NT2/D1 (cell line): ENCODE data around the gene WDFY4.

Experiments
- DNase-seq: peaks from one replicate; pipeline ENCODE4 v3.0.0-alpha.2; 2011; ENCODE audit warnings: low read depth, low spot score
- H3K27me3 ChIP-seq: 2 replicates; pipeline ENCODE4 v1.6.0; 2011; ENCODE audit warnings: mild to moderate bottlenecking; ENCODE audit not compliant: insufficient read length, insufficient read depth
- H3K36me3 ChIP-seq: 2 replicates; pipeline ENCODE4 v1.6.1; 2011; ENCODE audit warnings: mild to moderate bottlenecking, low read length, mixed read lengths; ENCODE audit not compliant: insufficient read depth, insufficient read length
- H3K4me1 ChIP-seq: 2 replicates; pipeline ENCODE4 v1.5.1; 2011; ENCODE audit not compliant: insufficient read depth, insufficient read length
- H3K4me3 ChIP-seq: 2 replicates; pipeline ENCODE4 v1.5.1; 2011; ENCODE audit warnings: low read depth; ENCODE audit not compliant: insufficient read length
- H3K9ac ChIP-seq: 2 replicates; pipeline ENCODE4 v1.6.0; 2011; ENCODE audit warnings: low read depth; ENCODE audit not compliant: insufficient read length
- H3K9me3 ChIP-seq: 2 replicates; pipeline ENCODE4 v1.5.1; 2011; ENCODE audit warnings: mild to moderate bottlenecking, low read length; ENCODE audit not compliant: insufficient read depth
- SUZ12 ChIP-seq: IDR thresholded peaks from 2 replicates; pipeline ENCODE4 v1.6.1; 2011; ENCODE audit not compliant: insufficient read length, insufficient read depth; ENCODE audit errors: extremely low read depth
- YY1 ChIP-seq: IDR thresholded peaks from 2 replicates; pipeline ENCODE4 v1.6.1; 2011; ENCODE audit not compliant: insufficient read length, insufficient read depth
- ZNF274 ChIP-seq: IDR thresholded peaks from 2 replicates; pipeline ENCODE4 v1.6.1; 2011; ENCODE audit warnings: mild to moderate bottlenecking, low read depth, low read length

Gene WDFY4

DNA sequence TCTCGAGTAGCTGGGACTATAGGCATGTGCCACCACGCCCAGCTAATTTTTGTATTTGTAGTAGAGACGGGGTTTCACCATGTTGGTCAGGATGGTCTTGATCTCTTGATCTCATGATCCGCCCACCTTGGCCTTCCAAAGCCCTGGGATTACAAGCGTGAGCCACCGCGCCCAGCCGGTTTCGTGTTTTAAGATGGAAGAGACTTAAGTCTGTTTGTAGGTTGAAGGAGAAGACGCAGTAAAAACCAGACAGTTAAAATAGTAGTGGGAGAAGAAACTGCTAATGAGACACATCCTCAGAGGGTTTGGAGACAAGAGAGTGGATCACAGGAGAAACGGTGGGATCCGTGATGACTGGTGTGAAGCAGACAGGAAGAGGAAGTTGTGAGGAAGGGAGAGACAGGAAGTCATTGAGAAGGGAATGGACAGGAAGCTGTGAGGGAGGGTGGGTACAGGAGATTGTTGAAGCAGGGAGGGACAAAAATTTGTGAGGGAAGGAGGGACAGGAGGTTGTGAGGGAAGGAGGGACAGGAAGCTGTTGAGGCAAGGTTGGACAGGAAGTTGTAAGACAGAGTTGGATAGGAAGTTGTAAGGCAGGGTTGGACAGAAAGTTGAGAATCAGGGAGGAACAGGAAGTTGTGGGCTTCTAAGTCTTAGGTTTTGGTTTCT is 115.5 kb downstream of the WDFY4 start:
- no peak overlapping the region for H3K4me3 ChIP-seq
- DNase-seq = no peak
- no peak overlapping the region for H3K9ac ChIP-seq
- no peaks in the 10 kb centered on the region for H3K27me3 ChIP-seq
- H3K9me3 ChIP-seq = no peaks in the 10 kb centered on the region
- TF ChIP-seq YY1 = no peak
- no peak for TF ChIP-seq SUZ12
- TF ChIP-seq ZNF274 = no peak
- peaks cover 2% of the 10 kb centered on the region for H3K4me1 ChIP-seq
- no peaks in the 10 kb centered on the region for H3K36me3 ChIP-seq

DNA sequence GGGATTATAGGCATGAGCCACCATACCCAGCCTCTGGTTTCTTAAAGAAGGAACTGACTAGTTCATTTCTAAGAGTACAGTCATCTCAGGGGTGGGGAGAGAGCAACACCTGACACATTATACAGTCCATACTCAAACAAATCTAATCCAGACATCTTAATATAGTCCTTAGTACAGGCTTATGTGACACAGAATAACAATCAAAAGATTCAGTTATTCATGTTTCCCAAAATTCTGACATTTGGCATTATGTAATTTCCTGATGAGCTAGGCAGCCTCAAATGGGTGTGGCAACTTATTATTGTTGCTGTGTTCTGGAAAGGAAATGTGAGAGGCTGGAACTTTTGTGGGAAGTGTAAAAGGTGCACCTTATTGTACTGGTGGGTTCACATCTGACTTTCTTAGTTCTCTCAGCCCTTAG is 116.3 kb downstream of the WDFY4 start:
- Histone ChIP-seq H3K4me3 (no peak overlapping the region), H3K9ac (no peak overlapping the region), H3K4me1 (peaks cover 10% of the 10 kb centered on the region), H3K36me3 (no peaks in the 10 kb centered on the region), H3K27me3 (no peaks in the 10 kb centered on the region), H3K9me3 (no peaks in the 10 kb centered on the region)
- no peak for DNase-seq
- TF ChIP-seq ZNF274 (no peak), YY1 (no peak), SUZ12 (no peak)

DNA sequence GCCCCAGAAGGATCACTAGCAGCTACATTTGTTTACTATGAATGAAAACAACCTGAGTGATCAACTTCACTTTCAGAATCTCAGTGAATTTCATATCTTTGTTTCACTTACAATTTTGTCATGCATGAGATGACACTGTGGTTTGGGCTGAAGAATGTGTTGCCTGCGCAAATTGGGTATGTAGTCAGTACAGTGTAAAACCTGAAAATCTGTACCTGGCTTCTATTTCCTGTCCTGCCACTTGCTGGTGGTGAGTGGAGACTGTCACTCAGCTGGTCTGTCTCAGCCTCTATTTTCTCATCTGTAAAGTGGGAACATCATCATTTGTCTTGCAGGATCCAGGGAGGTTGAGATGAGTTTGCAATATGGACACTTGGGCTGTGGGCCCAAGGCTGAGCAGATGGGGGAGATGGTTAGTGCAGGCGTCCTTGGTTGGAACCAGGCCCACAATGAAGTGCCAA is 118.0 kb downstream of the WDFY4 start:
- no peaks in the 10 kb centered on the region for H3K27me3 ChIP-seq
- no peak overlapping the region for H3K4me3 ChIP-seq
- peaks cover 11% of the 10 kb centered on the region for H3K4me1 ChIP-seq

DNA sequence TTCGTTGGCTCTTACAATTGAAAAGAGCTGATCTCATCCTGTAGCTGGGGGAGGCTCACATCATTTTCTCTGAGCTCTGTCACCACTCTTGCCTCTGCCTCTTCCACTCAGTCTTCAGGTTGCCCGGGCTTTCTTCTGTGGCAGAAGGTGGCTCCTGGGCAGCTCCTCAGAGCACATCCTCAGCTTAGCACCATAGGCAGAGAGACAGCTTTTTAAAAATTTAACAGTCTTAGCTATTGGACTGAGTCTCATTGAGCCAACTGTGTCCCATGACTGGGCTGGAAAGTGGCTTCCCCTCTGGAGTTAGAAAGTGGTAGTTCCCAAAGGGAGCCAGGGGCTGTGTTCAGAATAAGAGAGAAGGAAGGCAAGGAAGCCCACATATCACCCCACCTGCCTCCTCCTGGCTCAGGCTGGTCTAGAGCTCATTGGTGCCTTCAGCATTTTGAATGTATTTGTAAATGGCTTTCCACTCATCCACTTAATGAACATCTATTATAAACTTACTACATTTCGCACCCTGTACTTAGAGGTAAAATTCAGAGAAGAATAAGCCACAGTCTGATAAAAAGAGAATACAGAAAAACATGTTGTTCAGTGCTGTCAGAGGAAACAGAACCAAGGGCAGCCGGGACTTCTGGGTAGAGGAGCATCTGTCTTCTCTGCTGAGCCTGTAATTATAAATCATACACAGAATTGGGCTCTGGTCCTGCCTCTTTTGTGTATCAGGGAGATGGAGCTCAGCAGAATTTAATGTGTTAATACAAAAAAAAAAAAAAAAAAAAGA is 119.3 kb downstream of the WDFY4 start:
- DNase-seq = no peak
- H3K4me1 ChIP-seq = peaks cover 11% of the 10 kb centered on the region
- no peak overlapping the region for H3K9ac ChIP-seq

More for the DNA sequence above, 118.0 kb downstream of the WDFY4 start:
- Histone ChIP-seq H3K9ac (no peak overlapping the region), H3K36me3 (no peaks in the 10 kb centered on the region), H3K9me3 (no peaks in the 10 kb centered on the region)
- DNase-seq = no peak
- TF ChIP-seq SUZ12 (no peak), ZNF274 (no peak), YY1 (no peak)

DNA sequence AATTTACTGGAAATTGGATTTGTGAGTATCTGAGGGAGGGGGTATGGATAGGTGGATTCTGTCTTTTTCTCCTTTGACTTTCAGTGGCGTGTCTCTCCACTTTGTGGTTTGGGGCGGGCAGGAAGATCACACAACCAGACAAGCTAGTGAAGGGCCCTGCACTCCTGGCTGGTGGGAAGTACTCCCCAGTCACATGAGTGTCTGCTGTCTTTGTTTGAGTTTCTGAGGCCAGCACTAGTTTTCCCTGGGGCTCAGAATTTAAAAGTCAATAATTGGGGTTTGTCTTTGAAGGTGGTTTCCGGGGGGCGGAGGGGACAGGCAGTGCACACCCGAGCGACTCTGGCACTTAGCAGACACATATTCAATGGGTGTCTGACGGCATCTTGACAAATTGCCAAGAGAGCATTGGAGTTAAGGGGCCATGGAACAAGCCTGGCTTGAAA is 120.1 kb downstream of the WDFY4 start:
- Histone ChIP-seq H3K36me3 (no peaks in the 10 kb centered on the region), H3K27me3 (no peaks in the 10 kb centered on the region), H3K4me3 (no peak overlapping the region), H3K9me3 (no peaks in the 10 kb centered on the region), H3K9ac (no peak overlapping the region), H3K4me1 (peaks cover 11% of the 10 kb centered on the region)
- DNase-seq = no peak
- no peak for TF ChIP-seq YY1
- no peak for TF ChIP-seq SUZ12
- TF ChIP-seq ZNF274 = no peak

More for the DNA sequence above, 119.3 kb downstream of the WDFY4 start:
- Histone ChIP-seq H3K4me3 (no peak overlapping the region), H3K27me3 (no peaks in the 10 kb centered on the region), H3K36me3 (no peaks in the 10 kb centered on the region), H3K9me3 (no peaks in the 10 kb centered on the region)
- TF ChIP-seq YY1 = no peak
- TF ChIP-seq SUZ12 = no peak
- no peak for TF ChIP-seq ZNF274

DNA sequence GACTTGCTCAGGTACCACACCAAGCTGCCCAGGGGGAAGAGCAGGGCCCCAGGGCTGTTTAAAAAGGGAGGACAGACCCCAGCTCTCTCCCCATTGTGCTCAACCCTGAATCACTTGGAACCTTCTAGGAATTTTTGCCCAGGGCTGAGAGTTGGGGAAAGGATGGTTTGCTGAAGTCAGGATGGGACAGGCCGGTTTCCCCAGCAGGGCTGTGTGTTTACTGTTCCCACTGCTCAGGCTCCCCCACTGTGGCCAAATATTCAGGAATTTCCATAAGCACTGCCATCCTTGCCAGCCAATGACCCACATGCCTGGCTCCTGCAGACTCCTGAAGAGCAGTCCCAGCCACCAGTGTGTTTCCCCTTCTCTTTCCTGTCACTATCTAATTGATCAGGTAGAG is 120.7 kb downstream of the WDFY4 start:
- DNase-seq = peak; percentile 11
- Histone ChIP-seq H3K4me1 (peaks cover 11% of the 10 kb centered on the region), H3K27me3 (no peaks in the 10 kb centered on the region), H3K4me3 (no peak overlapping the region), H3K36me3 (no peaks in the 10 kb centered on the region), H3K9ac (no peak overlapping the region), H3K9me3 (no peaks in the 10 kb centered on the region)
- TF ChIP-seq YY1 = no peak
- TF ChIP-seq ZNF274 = no peak
- TF ChIP-seq SUZ12 = no peak

DNA sequence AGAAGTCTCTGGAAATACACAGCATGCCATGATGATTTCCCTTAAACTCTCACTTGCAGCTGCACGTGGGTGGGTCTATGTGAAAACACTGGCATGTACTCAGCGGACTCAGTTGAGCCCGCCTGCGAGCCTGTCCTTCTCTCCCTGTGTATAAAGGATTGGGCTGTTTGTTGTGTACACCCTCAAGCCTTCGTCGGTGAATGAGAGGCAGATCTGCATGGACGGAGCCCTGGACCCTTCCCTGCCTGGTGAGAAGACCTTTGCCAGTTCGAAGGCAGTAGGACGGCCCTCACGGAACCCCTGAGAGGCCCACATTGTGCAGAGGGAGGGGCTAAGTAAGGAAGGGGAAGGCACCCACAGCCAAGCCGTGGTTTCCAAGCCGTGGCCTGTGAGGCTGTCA is 121.2 kb downstream of the WDFY4 start:
- Histone ChIP-seq H3K9ac (no peak overlapping the region), H3K9me3 (no peaks in the 10 kb centered on the region), H3K36me3 (no peaks in the 10 kb centered on the region), H3K4me1 (peaks cover 11% of the 10 kb centered on the region), H3K4me3 (no peak overlapping the region), H3K27me3 (no peaks in the 10 kb centered on the region)
- TF ChIP-seq SUZ12 (no peak), ZNF274 (no peak), YY1 (no peak)
- DNase-seq = no peak
